VCaP (cell line): ENCODE measurements around the gene PON2.

Experiments used
- H3K27ac ChIP-seq: fragments of 450-650 bp; 2 replicates; pipeline ENCODE4 v1.5.1; 2017
- TF ChIP-seq, protein P1 (sequence below): fragments of 450-650 bp; conservative IDR thresholded peaks from 2 replicates; pipeline ENCODE4 v1.5.1; 2017; ENCODE audit warnings: mild to moderate bottlenecking, moderate library complexity

PON2 gene

DNA sequence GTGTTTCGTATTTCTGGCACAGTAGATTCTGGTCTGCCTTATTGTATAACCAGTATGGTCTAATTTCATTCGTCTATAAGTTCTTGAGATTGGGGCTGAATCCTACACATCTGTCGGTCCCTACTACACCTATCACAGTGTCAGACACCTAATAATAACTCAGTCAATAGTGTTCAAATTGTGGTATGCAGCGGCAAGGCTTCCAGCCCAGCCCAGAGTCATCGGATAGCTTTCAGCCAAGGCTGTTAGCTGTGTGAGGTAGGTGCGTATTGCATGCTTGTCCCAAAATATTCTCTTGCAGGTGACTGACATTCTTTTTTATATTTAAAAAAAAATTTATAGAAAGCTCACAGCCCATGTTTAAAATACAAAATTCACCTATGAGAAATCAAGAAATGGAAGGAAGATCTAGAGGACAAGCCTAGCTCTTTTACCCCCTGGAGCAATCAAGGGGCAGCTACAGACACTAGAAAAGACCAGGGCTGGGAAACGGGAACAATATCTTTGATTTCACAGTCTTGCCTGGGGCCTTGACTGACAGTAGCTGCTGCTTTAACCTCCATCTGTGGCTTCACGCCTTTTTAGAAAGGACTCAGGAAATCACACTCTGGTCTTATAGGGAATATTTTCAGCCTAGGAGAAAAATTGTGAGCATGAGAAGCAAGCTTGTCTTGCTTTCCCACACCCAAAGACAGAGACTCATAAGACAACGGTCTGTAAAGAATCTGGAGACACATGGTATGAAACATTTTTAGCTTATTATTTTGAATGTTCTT is 41.4 kb upstream of the PON2 start:
- TF ChIP-seq, protein P1, sequence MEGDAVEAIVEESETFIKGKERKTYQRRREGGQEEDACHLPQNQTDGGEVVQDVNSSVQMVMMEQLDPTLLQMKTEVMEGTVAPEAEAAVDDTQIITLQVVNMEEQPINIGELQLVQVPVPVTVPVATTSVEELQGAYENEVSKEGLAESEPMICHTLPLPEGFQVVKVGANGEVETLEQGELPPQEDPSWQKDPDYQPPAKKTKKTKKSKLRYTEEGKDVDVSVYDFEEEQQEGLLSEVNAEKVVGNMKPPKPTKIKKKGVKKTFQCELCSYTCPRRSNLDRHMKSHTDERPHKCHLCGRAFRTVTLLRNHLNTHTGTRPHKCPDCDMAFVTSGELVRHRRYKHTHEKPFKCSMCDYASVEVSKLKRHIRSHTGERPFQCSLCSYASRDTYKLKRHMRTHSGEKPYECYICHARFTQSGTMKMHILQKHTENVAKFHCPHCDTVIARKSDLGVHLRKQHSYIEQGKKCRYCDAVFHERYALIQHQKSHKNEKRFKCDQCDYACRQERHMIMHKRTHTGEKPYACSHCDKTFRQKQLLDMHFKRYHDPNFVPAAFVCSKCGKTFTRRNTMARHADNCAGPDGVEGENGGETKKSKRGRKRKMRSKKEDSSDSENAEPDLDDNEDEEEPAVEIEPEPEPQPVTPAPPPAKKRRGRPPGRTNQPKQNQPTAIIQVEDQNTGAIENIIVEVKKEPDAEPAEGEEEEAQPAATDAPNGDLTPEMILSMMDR: no peak
- peak overlapping the region; percentile 26; the same call in 1 of the 2 replicates for H3K27ac ChIP-seq

DNA sequence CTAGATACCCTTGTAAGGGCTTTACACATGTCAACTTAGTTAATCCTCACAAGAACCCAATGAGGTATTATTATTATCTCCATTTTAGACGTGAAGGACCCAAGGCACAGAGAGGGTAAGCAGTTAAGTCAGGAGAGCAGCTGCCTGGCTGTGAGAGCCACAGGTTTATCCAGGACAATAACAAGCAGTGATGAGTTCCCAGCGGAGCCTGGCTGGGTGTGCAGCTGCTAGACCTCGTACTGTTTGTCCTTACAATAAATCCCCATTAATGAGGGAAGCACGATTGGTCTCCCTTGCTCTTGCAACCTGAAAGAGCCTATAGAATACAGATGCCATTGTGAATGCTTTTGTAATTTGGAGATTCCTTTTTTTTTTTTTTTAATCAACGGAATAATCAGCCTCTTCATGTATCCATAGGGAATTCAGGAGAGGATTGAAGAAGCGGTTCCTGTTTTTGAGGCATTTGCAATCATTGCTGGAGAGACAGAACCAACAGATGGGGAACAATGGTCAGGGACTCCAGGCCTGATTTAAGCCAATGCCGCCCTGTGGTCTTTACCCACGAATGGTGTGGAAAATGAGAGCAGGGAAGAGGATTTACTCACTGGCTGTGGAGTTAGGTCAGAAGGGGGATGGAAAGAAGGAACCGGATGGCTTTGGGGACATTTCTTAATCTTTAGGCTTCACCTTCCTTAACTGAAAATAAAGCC is 38.6 kb upstream of the PON2 start:
- H3K27ac ChIP-seq: peak overlapping the region; percentile 1; the same call in 1 of the 2 replicates
- TF ChIP-seq, protein P1: no peak

DNA sequence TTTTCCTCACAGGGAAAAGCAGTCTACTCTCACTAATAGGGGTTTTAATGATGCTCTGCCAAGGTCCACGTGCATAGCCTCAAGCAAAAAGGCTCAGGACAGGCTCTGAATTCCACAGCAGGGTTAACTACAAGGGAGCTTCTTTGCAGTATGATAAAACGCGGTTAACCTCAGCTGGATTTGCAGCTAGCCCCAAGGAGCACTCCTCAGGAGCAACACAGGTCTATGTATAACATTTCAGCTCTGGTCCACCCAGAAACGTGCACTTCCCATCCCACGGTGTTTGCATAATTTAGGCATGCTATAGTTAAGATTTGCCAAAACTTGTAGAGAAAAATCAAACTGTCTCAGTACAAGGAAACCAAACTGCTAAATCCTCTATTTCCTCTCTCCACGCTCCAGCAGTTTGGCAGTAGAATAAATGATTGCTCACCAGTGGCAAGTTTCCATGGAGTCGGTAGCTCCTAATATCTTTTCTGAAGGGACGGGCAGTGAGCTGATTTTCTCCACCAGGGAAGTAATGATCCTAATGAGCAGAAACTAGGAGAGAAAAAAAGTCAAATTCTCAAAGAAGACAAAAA is 37.8 kb upstream of the PON2 start:
- TF ChIP-seq, protein P1: no peak
- H3K27ac ChIP-seq: peak overlapping the region; percentile 1; the same call in 1 of the 2 replicates

DNA sequence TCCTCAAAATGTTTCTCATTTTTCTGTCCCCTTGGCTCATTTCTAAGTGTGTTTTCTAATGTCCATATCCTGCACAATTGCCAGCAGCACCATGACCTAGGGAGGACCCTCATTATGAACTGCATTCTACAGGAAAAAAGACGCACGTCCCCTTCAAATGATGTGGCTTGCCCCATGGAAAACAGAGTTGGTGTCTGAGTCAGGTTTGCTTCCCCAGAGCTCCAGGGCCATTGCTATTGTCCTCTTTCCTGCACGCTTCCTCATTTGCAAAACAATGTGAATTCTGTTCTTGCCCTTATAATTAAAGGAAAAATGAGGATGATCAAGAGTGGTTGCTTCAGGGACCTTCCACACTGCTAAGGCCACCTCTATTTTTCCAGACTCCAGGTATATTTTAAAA is 36.2 kb upstream of the PON2 start:
- H3K27ac ChIP-seq: no peak overlapping the region
- TF ChIP-seq, protein P1: no peak

DNA sequence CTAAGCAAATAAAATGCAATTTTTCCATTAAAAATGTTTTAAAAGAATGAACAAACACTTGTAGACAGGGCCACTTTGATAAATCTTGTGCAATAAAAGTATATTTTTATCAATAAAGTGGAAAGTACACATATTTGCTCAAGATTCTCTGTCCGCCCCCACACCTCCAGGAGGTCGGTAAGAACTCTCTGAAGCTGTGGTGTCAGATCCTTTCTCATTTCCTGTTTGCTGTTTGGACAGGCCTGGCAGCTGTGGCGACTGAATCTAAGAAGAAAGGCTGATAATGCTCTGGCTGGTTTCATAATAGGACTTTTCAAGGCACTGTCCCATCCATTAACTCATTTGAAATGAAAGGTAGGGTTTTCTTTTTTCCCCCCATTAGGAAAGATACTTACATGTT is 35.6 kb upstream of the PON2 start:
- TF ChIP-seq, protein P1: no peak

DNA sequence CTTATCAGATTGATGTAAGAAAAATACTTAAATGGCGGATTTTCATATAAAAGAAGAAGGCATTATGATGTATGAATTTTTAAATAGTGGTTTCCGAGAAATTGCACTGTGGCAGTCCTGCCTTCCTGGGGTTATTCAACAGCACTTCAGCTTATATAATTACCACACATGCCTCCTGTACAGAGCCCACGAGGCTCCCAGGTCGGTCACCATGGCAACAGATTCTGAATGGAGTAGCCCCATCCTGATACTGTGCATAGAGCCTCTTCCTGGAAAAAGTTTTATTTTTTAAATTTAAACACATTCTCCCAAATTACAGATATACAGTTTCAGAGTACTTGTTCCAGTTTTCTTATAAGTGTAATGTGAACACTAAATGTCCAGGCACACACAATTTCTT is 35.0 kb upstream of the PON2 start:
- TF ChIP-seq, protein P1: no peak
- H3K27ac ChIP-seq: no peak overlapping the region

More for the DNA sequence above, 35.6 kb upstream of the PON2 start:
- H3K27ac ChIP-seq: 0 out of 2 replicates have a peak overlapping the region, but pooled peaks have one; percentile 7

DNA sequence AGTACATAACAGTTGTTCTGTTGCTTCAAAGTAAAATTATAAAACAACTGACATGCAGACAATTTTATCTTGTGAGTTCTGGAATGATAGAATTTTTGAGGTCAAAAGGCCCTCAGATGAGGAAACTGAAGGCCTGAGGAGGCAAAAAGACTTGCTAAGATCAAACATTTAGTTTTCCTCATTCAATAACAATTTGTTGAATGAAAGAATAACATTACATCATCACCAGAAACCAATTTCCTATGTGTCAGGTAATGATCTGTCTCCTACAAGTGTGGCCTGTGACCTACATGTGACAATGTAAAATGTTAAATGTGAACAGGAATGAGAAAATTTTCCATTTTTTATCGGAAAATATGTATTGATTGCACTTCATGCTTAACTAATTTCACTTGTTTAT is 34.4 kb upstream of the PON2 start:
- TF ChIP-seq, protein P1: no peak
- no peak overlapping the region for H3K27ac ChIP-seq
